Activated gamma-delta T cell treated with anti-CD3 and anti-CD28 coated beads, Interleukin-2, amount 50 U/mL, for 16 hours (primary cell): ENCODE measurements around the gene RTN4R.

ENCODE experiments used
- DNase-seq: peaks from one replicate; pipeline ENCODE4 v3.0.0-alpha.2; 2020; ENCODE audit warnings: low read depth

RTN4R gene

GRCh38 chr22:20214853-20215252 lies 53.3 kb downstream of the RTN4R start:
- no peak for DNase-seq

GRCh38 chr22:20213833-20214708 lies 54.0 kb downstream of the RTN4R start:
- DNase-seq, result no peak

DNA sequence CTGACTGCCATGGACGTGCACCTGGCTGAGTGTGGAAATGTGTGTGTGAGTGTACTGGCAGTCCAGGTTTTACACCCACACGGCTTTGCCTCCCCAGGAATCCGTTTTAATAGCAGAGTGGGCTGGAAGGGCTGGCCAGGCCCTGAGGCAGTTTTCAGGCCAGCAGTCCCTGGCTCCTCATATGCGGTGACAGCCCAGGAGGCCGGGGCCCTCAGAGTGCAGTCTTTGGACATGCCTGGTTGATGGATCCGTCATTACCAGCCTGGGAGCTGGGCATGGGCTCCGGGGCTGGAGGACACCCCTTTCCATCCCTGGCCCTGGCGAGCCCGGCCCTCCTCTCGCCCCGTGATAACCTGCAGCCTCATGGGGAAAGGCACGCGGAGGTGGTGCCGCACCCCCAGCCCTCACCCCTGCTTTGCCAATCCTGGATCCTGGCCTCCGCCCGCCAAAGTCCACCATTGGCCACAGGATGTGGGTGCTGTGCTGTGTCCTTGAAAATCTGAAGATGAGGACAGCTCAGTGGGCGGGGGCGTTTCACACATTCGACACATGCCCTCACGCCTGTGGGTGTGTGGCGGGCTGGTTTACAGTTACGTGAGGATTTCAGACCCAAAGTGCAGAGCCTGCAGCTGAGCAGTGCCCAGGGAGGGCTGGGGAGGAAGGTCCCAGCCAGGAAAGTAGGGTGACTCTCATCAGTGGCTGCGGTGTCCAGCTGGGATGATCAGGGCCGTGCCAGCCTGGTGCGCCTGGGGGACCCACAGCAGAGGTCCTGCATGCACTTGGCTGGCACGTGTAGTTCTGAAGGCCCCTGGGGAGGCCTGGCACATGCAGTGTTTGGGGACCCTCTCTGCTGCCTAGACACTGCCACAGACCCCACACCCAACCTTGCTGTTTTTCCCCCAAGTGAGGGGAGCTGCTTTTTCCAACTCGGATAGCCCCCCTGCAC lies 55.1 kb downstream of the RTN4R start:
- no peak for DNase-seq

DNA sequence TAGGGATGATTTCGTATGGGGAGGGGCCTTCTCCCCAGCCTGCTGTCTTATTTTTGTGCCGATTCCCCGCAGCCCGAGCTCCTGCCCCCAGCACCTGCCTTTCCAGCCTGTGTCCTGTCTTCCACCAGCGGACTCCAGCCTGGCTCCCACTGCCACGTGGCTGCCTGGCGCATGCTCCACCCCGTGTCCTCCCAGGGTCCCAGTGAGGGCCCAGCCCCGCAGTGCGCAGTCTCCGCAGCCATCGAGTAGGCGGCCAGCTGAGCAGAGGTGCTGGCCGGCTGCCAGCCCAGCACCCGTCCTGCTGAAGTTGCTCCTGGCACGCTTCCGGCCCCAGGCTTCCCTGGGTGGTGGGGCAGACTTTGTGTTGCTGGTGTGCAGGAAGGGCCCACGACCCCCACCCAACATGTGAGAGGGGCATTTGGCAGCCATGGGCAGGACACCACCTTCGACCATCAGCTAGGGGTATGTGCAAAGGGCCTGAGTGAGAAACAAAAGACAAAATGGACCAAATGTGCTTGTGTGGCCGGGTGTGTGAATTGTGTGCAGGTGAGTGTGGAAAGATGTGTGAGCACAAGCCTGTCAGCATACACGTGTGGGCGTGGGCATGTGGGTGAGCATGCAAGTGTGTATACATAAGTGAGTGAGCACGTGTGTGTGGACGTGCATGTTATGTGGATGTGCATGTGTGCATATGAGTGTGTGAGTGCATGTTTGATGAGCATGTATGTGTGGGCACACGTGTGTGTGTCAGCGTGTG lies 55.9 kb downstream of the RTN4R start:
- DNase-seq, result no peak

- no peak for DNase-seq
These were observed 56.6 kb downstream of the RTN4R start for GRCh38 chr22:20211409-20211996.

DNA sequence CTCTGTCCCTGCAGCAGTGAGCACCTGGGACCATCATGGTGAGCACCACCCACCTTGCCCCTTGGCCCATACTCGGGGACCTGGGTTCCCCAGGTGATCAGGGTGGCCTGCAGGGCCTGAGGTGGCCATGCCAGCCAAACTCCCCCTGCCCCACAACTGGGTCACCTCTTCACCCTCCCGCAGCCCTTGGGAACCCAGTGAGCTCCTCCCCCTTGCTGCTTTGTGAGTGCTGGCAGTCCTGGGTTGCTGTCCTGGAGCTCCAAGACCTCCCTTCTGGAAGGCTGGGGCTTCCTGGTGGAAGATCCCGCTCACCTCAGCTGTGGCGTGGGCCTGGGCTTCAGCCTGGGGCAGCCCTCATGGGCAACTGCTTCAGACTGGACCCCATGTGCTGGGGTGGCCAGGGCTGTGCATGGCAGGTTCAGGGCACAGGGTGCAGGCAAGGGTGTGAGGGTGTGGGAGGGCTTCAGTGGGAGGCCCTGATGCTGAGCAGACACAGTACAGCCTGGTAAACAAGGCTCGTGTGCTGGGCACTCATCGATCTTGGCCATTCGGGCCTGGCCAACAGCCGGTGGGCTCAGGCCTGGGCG lies 57.6 kb downstream of the RTN4R start:
- no peak for DNase-seq

- DNase-seq, result no peak
These were observed 58.3 kb downstream of the RTN4R start for GRCh38 chr22:20209761-20210250.

GRCh38 chr22:20208713-20209310 lies 59.3 kb downstream of the RTN4R start:
- no peak for DNase-seq

DNA sequence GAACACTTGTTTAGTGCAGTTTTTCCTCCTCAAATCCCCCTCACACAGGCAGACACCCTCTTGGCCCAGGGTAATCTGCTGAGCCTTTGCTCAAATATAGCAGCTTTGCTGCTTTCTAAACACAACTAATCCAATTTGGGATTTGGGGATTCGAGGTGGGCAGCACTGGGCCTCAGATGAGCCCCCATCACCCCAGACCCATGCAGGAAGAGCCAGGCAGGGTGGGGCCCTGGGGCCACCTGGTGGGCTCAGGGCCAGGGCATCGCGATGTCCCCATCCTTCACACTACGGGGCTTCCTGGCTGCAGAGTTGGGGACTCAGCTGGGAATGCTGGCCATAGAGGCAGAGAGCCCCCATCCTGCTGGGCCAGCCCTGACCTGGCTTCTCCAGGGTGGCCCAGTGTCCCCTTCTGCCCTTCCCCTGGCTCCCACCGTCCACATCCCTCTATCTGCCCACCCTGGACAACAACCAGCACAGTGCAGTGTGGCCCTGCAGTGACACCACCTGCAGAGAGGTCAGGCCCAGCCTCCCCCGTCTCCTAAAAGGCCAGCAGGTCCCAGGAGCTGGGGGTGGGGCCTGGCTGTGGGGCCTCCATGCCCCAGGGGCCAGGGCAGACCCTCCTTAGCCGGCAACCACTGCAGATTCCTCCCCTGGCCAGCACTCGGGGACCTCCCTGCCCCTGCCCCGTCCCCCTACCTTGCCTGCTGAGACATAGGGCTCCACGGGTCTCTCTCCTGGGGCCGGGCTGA lies 60.7 kb downstream of the RTN4R start:
- no peak for DNase-seq

- no peak for DNase-seq
These were observed 61.4 kb downstream of the RTN4R start for GRCh38 chr22:20206709-20207215.

GRCh38 chr22:20205964-20206708 lies 62.0 kb downstream of the RTN4R start:
- DNase-seq, result peak; percentile 43

DNA sequence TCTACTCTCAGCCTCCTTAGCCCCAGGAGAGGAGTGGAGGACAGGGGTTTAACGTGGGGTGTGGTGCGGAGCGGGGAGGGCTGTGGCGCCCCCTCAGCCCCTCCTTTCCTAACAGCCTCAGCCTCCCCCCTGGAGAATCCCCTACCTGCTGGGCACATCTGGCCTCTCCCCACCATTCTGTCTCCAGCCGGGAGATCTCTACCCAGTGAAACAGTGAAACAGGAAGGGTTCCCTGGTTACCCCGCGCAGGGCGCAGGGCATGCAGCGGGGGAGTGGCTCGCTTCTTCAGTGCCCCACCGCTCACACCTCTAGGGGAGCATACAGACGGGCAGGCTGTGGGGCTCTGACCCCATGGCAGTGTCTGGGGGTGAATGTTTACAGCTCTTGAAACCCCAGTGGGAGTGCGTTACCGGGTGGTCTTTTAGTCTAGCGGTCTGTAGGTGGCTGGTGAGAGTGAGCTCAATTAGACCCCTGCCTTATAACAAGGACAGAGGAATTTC lies 62.6 kb downstream of the RTN4R start:
- no peak for DNase-seq

DNA sequence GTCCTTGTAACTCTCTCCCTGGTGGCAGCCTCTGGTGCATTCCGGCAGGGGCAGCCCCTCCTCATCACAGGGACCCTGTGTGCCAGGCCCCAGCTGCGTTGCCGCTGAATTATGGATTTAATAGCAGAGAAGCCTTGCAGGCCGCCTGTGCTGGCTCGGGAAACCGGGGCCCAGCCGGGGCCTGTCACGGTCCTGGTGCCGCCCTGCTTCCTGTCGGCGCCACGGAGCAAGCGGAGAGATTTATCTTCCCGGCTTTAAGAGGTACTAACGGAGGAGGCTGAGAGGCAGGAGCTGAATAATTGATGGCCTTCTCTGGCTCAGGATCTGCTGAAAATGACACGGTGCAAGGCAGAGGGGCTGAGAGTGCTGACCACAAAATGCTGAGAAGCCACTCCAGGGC lies 63.3 kb downstream of the RTN4R start:
- no peak for DNase-seq

- DNase-seq, result no peak
These were observed 63.8 kb downstream of the RTN4R start for GRCh38 chr22:20204311-20204710.

GRCh38 chr22:20203552-20204201 lies 64.4 kb downstream of the RTN4R start:
- DNase-seq, result no peak

- no peak for DNase-seq
These were observed 65.0 kb downstream of the RTN4R start for GRCh38 chr22:20203142-20203551.

- DNase-seq, result no peak
These were observed 66.2 kb downstream of the RTN4R start for GRCh38 chr22:20201837-20202392.

DNA sequence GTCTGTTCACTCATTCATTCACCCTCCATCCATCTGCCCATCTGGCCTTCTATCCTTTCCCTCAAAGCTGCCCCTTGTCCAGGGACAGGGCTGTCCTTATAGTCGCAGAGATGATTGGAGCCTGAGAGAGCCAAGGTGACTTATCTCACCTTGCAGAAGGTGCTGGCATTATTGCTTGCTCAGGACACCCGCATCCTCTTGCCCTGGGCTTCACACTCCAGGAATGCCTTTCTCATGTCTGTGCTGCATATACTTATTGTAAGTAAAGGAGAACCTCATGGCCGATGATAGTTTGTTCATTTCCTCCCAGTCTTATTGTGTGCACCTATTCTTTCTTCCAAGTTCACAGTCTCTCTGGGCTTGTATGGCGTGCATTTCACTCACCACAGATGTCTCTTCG lies 68.2 kb downstream of the RTN4R start:
- no peak for DNase-seq
